Neural crest cell (in vitro differentiated cells): ENCODE measurements around the gene KIF19. TPM values are rescaled to one million over a fixed set of nuclear protein-coding genes. Genes with fewer than 3 reads are reported as not detected.

Experiments used
- DNase-seq: peaks from one replicate; pipeline ENCODE4 v3.0.0; 2021; ENCODE audit warnings: low read depth, mixed read lengths, low spot score
- H3K27ac Mint-ChIP-seq: one replicate; pipeline ENCODE4 v1.8.0; 2021; ENCODE audit warnings: mild to moderate bottlenecking, mixed read lengths; ENCODE audit not compliant: unreplicated experiment
- H3K27me3 Mint-ChIP-seq: 2 replicates; pipeline ENCODE4 v1.8.0; 2021; ENCODE audit warnings: low read depth, mild to moderate bottlenecking, mixed read lengths
- H3K36me3 Mint-ChIP-seq: 2 replicates; pipeline ENCODE4 v1.8.0; 2021; ENCODE audit warnings: low read depth, mild to moderate bottlenecking, mixed read lengths
- H3K4me1 Mint-ChIP-seq: 2 replicates; pipeline ENCODE4 v1.8.0; 2021; ENCODE audit warnings: mixed read lengths
- H3K4me3 Mint-ChIP-seq: one replicate; pipeline ENCODE4 v1.8.0; 2021; ENCODE audit warnings: mild to moderate bottlenecking, mixed read lengths
- H3K9me3 Mint-ChIP-seq: 2 replicates; pipeline ENCODE4 v1.8.0; 2021; ENCODE audit warnings: mixed read lengths
- total RNA-seq: library from RNA; stranded (reverse); gene quantifications from 2 replicates; pipeline ENCODE4 v1.2.1, GENCODE V29; 2021
- TF ChIP-seq, protein P1 (sequence below): fragments of 200-600 bp; sonication (generic); conservative IDR thresholded peaks from 2 replicates; pipeline ENCODE4 v1.5.0; 2021; ENCODE audit warnings: antibody characterized with exemption, mild to moderate bottlenecking

The KIF19 gene
- total RNA-seq, 1 donor from 2014 or later, result 0.63 TPM

DNA sequence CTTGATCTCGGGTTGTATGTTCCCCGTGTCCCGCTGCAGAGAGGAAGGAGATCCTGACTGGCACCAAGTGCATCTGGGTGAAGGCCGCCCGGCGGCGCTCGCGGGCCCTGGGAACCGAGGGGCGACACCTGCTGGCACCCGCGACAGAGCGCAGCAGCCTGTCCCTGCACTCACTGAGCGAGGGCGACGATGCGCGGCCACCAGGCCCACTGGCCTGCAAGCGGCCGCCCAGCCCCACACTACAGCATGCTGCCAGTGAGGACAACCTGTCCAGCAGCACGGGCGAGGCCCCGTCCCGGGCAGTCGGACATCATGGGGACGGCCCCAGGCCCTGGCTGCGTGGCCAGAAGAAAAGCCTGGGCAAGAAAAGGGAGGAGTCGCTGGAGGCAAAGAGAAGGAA, 28.1 kb downstream of the KIF19 start:
- H3K4me1 Mint-ChIP-seq, result peaks cover 15% of the 10 kb centered on the region
- no peak overlapping the region for H3K27ac Mint-ChIP-seq
- peak overlapping the region; percentile 19 for H3K4me3 Mint-ChIP-seq
- no peaks in the 10 kb centered on the region for H3K9me3 Mint-ChIP-seq
- DNase-seq, result peak; percentile 79
- TF ChIP-seq, protein P1, sequence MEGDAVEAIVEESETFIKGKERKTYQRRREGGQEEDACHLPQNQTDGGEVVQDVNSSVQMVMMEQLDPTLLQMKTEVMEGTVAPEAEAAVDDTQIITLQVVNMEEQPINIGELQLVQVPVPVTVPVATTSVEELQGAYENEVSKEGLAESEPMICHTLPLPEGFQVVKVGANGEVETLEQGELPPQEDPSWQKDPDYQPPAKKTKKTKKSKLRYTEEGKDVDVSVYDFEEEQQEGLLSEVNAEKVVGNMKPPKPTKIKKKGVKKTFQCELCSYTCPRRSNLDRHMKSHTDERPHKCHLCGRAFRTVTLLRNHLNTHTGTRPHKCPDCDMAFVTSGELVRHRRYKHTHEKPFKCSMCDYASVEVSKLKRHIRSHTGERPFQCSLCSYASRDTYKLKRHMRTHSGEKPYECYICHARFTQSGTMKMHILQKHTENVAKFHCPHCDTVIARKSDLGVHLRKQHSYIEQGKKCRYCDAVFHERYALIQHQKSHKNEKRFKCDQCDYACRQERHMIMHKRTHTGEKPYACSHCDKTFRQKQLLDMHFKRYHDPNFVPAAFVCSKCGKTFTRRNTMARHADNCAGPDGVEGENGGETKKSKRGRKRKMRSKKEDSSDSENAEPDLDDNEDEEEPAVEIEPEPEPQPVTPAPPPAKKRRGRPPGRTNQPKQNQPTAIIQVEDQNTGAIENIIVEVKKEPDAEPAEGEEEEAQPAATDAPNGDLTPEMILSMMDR, result peak; percentile 74
- peaks cover 90% of the 10 kb centered on the region for H3K27me3 Mint-ChIP-seq
- peaks cover 2% of the 10 kb centered on the region for H3K36me3 Mint-ChIP-seq

DNA sequence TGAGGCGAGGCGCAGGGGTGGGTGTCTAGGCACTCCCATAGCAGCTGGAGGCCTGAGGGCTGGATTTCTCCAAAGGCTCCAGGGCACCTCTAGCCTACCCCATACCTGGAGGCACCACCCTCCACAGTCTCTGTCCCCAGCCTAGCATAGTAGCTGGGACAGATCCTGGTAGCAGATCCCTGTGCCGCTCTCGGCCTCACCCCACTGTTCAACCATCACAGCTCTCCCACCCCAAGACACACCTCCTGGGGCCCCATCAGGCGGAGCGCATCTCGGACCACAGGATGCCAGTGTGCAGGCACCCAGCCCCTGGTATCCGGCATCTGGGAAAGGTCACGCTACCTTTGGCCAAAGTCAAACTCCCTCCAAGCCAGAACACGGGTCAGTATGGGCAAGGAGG, 28.5 kb downstream of the KIF19 start:
- Mint-ChIP-seq H3K27ac (no peak overlapping the region), H3K36me3 (peaks cover 2% of the 10 kb centered on the region), H3K27me3 (peaks cover 86% of the 10 kb centered on the region)

DNA sequence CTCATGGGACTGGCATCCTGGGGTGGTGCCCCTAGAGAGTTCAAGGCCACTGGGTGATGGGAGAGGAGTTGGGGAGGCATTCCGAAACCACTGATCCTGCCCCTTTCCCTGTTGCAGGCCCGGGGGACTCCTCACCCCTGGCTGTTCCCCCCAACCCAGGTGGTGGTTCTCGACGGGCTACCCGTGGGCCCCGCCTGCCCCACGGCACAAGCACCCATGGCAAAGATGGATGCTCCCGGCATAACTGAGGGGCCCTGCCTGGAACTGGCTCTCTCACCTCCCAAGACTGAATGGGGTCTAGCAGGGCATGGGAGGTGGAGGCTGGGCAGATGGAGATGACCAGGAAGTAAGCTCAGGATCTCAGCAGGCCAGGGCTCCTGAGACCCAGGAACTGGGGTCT, 29.0 kb downstream of the KIF19 start:
- Mint-ChIP-seq H3K4me1 (peaks cover 15% of the 10 kb centered on the region), H3K9me3 (no peaks in the 10 kb centered on the region), H3K36me3 (peaks cover 2% of the 10 kb centered on the region), H3K27ac (no peak overlapping the region), H3K4me3 (no peak overlapping the region), H3K27me3 (peaks cover 81% of the 10 kb centered on the region)
- TF ChIP-seq, protein P1, result no peak
- no peak for DNase-seq

More for the DNA sequence above, 28.5 kb downstream of the KIF19 start:
- Mint-ChIP-seq H3K9me3 (no peaks in the 10 kb centered on the region), H3K4me1 (peaks cover 15% of the 10 kb centered on the region), H3K4me3 (no peak overlapping the region)
- TF ChIP-seq, protein P1, result no peak
- DNase-seq, result no peak

DNA sequence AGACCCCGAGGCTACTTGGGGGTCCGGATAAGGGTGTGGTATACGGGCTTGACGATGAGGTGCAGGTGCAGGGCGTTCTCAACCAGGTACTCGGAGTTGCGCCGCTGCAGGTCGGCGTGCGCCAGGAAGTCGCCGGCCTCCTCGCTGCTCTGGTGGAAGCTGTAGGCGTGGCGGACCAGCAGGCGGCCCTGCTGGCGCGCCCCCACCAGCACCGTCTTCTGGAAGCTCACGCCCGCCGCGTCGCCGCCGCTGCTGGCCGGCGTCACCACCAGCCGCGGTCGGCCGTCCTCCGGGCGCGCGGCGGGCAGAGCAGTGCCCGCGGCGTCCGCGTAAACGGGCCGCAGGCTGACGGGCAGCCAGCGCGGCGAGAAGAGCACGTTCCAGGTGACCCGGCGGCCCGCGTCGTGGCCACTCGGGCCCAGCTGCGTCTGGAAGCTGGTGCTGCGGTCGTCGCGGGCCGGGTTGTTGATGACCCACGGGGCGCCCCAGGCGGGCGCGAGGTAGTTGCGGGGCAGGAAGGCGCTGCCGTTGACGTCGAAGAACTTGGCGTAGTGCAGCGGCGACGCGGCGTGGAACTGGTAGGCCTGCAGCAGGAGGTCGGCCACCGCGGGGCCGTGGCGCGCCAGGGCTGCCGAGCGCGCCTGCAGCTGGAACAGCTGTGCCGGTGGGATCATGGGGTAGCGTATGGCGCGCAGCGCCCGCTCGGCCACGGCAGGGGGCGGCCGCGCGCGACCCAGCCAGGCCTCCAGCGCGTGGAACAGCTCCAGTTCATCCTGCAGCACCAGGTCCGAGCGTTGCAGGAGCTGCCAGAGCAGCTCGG, 30.8 kb downstream of the KIF19 start:
- Mint-ChIP-seq H3K27ac (no peak overlapping the region), H3K9me3 (no peaks in the 10 kb centered on the region), H3K4me3 (no peak overlapping the region), H3K27me3 (peaks cover 67% of the 10 kb centered on the region), H3K36me3 (peaks cover 2% of the 10 kb centered on the region), H3K4me1 (peaks cover 30% of the 10 kb centered on the region)
- TF ChIP-seq, protein P1, result peak; percentile 11
- no peak for DNase-seq

DNA sequence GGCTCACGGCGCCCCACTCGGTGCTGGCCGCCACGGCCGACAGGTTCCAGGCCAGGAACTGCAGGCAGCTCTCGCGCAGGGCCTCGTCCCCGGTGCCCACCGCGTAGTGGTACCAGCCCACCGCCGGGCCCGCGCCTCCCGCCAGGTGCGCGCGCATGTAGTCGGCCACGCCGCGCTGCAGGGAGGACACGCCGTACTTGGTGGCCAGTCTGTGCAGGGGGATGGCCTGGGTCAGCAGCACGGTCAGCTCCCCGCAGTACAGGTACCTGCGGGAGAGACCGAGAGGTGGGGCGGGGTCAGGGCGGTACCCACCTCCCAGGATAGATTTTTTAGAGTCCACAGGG, 31.4 kb downstream of the KIF19 start:
- H3K4me3 Mint-ChIP-seq, result peak overlapping the region; percentile 31
- H3K36me3 Mint-ChIP-seq, result peaks cover 2% of the 10 kb centered on the region
- peaks cover 36% of the 10 kb centered on the region for H3K4me1 Mint-ChIP-seq
- H3K9me3 Mint-ChIP-seq, result no peaks in the 10 kb centered on the region
- peaks cover 61% of the 10 kb centered on the region for H3K27me3 Mint-ChIP-seq
- no peak for DNase-seq
- TF ChIP-seq, protein P1, result no peak
- H3K27ac Mint-ChIP-seq, result no peak overlapping the region
